ENCODE results near the gene INO80.
A peak's percentile ranks its signal among the peaks of the same experiment; 100 is the strongest.

The INO80 gene

GRCh38 chr15:41047474-41047873 lies 68.6 kb downstream of the INO80 start:
- no peak for DNase-seq (ENCODE audit: extremely low read depth in 1 of 2, low read depth in 1 of 2)

GRCh38 chr15:41043276-41043951 lies 72.7 kb downstream of the INO80 start:
- no peak for DNase-seq (ENCODE audit: extremely low read depth in 1 of 2, low read depth in 1 of 2)

GRCh38 chr15:41042851-41043250 lies 73.2 kb downstream of the INO80 start:
- no peak for DNase-seq (ENCODE audit: extremely low read depth in 1 of 2, low read depth in 1 of 2)

- DNase-seq (ENCODE audit: extremely low read depth in 1 of 2, low read depth in 1 of 2): no peak
Measured at GRCh38 chr15:41039121-41039520, 77.0 kb downstream of the INO80 start.

- DNase-seq (ENCODE audit: extremely low read depth in 1 of 2, low read depth in 1 of 2): no peak
Measured at GRCh38 chr15:41032079-41032328, 84.1 kb downstream of the INO80 start.

- DNase-seq (ENCODE audit: extremely low read depth in 1 of 2, low read depth in 1 of 2): no peak
Measured at GRCh38 chr15:41031232-41032078, 84.6 kb downstream of the INO80 start.

- no peak for DNase-seq (ENCODE audit: extremely low read depth in 1 of 2, low read depth in 1 of 2)
Measured at GRCh38 chr15:41028853-41029252, 87.2 kb downstream of the INO80 start.

GRCh38 chr15:41025393-41025792 lies 90.7 kb downstream of the INO80 start:
- no peak for DNase-seq (ENCODE audit: extremely low read depth in 1 of 2, low read depth in 1 of 2)

- DNase-seq (ENCODE audit: extremely low read depth in 1 of 2, low read depth in 1 of 2): no peak
Measured at GRCh38 chr15:41024885-41025284, 91.2 kb downstream of the INO80 start.

GRCh38 chr15:41024131-41024530 lies 91.9 kb downstream of the INO80 start:
- no peak for DNase-seq (ENCODE audit: extremely low read depth in 1 of 2, low read depth in 1 of 2)

GRCh38 chr15:41022487-41023090 lies 93.5 kb downstream of the INO80 start:
- DNase-seq (ENCODE audit: extremely low read depth in 1 of 2, low read depth in 1 of 2): peak in 1 of 2 donors; percentile 8

GRCh38 chr15:41020829-41021228 lies 95.3 kb downstream of the INO80 start:
- DNase-seq (ENCODE audit: extremely low read depth in 1 of 2, low read depth in 1 of 2): no peak

GRCh38 chr15:41020311-41020710 lies 95.8 kb downstream of the INO80 start:
- no peak for DNase-seq (ENCODE audit: extremely low read depth in 1 of 2, low read depth in 1 of 2)

GRCh38 chr15:41019174-41019573 lies 96.9 kb downstream of the INO80 start:
- no peak for DNase-seq (ENCODE audit: extremely low read depth in 1 of 2, low read depth in 1 of 2)

- no peak for DNase-seq (ENCODE audit: extremely low read depth in 1 of 2, low read depth in 1 of 2)
Measured at GRCh38 chr15:41018534-41018933, 97.5 kb downstream of the INO80 start.

- DNase-seq (ENCODE audit: extremely low read depth in 1 of 2, low read depth in 1 of 2): no peak
Measured at GRCh38 chr15:41017066-41017735, 98.9 kb downstream of the INO80 start.

- DNase-seq (ENCODE audit: extremely low read depth in 1 of 2, low read depth in 1 of 2): no peak
Measured at GRCh38 chr15:41013691-41014414, 102.2 kb downstream of the INO80 start.

GRCh38 chr15:41011055-41011815 lies 104.8 kb downstream of the INO80 start:
- DNase-seq (ENCODE audit: extremely low read depth in 1 of 2, low read depth in 1 of 2): no peak

- no peak for DNase-seq (ENCODE audit: extremely low read depth in 1 of 2, low read depth in 1 of 2)
Measured at GRCh38 chr15:41010345-41010744, 105.7 kb downstream of the INO80 start.

GRCh38 chr15:41006479-41006878 lies 109.6 kb downstream of the INO80 start:
- no peak for DNase-seq (ENCODE audit: extremely low read depth in 1 of 2, low read depth in 1 of 2)

All from activated CD8-positive, alpha-beta memory T cell treated with anti-CD3 and anti-CD28 coated beads for 1 hour (primary cell).